Measurements from ENCODE around the gene PRKAG2.
"Not testable (repeated sequence)": the region's sequence is repeated elsewhere in the genome, so short reads cannot be mapped to it uniquely, and the experiment has no call there.

The PRKAG2 gene

GRCh38 chr7:151796871-151797537 lies 79.9 kb downstream of the PRKAG2 start:
- no peak for DNase-seq

- no peak for DNase-seq
Observed at GRCh38 chr7:151796091-151796870, 80.6 kb downstream of the PRKAG2 start.

GRCh38 chr7:151795168-151795811 lies 81.6 kb downstream of the PRKAG2 start:
- no peak for DNase-seq

- no peak for DNase-seq
Observed at GRCh38 chr7:151794508-151795167, 82.3 kb downstream of the PRKAG2 start.

GRCh38 chr7:151793991-151794507 lies 82.9 kb downstream of the PRKAG2 start:
- DNase-seq, result no peak

- DNase-seq, result no peak
Observed at GRCh38 chr7:151793531-151793951, 83.4 kb downstream of the PRKAG2 start.

GRCh38 chr7:151792636-151793035 lies 84.3 kb downstream of the PRKAG2 start:
- no peak for DNase-seq

- no peak for DNase-seq
Observed at GRCh38 chr7:151792086-151792485, 84.8 kb downstream of the PRKAG2 start.

GRCh38 chr7:151790830-151791620 lies 85.9 kb downstream of the PRKAG2 start:
- no peak for DNase-seq

GRCh38 chr7:151790095-151790829 lies 86.7 kb downstream of the PRKAG2 start:
- DNase-seq, result no peak

GRCh38 chr7:151789380-151789947 lies 87.5 kb downstream of the PRKAG2 start:
- DNase-seq, result no peak

- no peak for DNase-seq
Observed at GRCh38 chr7:151787348-151787747, 89.6 kb downstream of the PRKAG2 start.

- DNase-seq, result no peak
Observed at GRCh38 chr7:151786936-151787335, 90.0 kb downstream of the PRKAG2 start.

- no peak for DNase-seq
Observed at GRCh38 chr7:151786241-151786640, 90.7 kb downstream of the PRKAG2 start.

GRCh38 chr7:151785681-151785965 lies 91.3 kb downstream of the PRKAG2 start:
- no peak for DNase-seq

- DNase-seq, result no peak
Observed at GRCh38 chr7:151784853-151785680, 91.8 kb downstream of the PRKAG2 start.

- no peak for DNase-seq
Observed at GRCh38 chr7:151783958-151784575, 92.8 kb downstream of the PRKAG2 start.

GRCh38 chr7:151782598-151783448 lies 94.1 kb downstream of the PRKAG2 start:
- peak; percentile 15 to 29 for DNase-seq

- DNase-seq, result not testable (repeated sequence)
Observed at GRCh38 chr7:151782256-151782597, 94.7 kb downstream of the PRKAG2 start.
